CD1c-positive myeloid dendritic cell (primary cell): ENCODE results near the gene SPSB3.

Experiments used
- DNase-seq: peaks from one replicate; pipeline ENCODE4 v3.0.0-alpha.2; 2016; ENCODE audit errors: extremely low spot score

SPSB3 gene

DNA sequence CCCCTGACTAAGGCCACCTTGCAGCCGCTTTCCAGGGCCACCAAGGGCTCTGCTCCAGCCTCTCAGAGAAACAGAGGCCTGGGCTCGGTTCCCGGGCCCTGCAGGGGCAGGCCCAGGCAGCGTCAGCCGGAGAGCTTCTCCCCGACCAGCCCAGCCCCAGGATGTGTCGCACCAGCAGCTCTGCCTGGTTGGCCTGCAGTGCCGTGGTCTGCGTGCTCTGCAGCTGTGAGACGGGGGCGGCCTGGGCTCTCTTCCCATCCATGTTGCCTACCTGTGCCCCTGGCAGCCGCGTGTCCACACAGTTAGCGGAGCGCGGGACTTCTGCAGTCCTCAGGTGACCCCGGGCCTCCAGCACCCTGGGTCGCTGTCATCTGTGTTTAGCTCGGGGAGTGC lies 6.3 kb upstream of the SPSB3 start:
- no peak for DNase-seq

DNA sequence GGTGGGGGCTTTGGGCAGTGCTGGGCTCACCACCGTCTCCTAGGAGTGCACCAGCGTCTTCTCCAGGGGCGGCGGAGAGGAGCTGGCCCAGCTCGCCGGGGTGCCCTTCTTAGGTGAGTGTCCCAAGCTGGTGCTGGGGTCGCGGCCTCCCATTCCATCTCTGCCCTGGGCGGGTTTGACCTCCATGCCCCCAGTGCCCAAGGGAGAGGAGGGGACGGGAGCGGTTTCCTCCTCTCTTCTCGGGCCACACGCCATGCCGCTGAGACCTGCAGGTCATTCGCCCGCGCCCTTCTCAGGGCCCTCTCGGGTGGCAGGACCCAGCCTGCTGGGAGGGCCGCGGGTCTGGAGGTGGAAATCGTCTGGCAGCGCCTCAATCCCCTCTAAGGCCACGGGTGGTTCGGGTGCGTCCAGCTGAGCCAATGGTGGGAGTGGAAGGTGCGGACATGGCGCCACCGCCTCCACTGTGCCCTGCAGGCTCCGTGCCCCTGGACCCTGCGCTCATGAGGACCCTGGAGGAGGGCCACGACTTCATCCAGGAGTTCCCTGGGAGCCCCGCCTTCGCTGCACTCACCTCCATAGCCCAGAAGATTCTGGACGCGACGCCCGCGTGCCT lies 5.8 kb upstream of the SPSB3 start:
- DNase-seq = no peak

DNA sequence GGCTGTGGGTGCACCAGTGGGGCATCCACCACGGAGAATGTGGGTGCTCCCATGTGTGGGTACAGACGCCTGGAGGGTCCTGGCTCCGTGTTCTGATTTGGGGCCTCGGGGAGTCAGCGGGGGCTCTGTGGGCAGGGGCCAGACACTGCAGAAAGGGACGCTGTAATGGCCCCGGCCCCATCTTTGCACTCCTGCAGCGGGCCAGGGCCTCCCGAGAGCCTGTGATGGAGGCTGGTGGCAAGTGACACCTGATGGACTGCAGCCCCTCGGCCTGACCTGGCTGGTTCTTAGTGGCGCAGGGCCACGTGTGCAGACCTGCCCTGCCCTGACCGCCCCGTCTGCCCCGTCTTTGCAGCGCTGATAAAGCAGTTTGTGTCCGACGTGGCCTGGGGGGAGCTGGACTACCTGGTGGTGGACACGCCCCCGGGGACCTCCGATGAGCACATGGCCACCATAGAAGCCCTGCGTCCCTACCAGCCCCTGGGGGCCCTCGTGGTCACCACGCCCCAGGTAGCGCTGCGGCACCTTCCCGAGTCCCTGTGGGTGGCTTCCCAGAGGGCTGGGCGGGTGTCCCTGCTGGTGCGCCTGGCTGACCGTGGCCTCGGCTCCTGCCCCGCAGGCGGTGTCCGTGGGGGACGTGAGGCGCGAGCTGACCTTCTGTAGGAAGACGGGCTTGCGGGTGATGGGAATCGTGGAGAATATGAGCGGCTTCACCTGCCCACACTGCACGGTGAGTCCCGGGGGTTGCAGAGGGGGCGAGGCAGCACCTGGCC lies 5.1 kb upstream of the SPSB3 start:
- DNase-seq = no peak

DNA sequence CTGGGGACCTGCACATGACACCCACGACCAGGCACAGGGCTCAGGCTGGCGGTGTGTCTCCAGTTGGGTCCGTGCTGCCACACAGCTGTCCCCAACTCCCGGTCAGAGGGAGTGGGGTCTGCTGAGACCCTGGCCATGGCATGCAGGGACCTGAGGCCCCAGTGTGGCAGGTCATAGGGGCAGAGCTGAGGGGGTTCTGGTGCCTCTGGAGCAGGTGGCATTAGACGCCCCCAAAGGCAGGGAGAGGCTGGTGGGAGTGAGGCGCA lies 4.6 kb upstream of the SPSB3 start:
- no peak for DNase-seq

DNA sequence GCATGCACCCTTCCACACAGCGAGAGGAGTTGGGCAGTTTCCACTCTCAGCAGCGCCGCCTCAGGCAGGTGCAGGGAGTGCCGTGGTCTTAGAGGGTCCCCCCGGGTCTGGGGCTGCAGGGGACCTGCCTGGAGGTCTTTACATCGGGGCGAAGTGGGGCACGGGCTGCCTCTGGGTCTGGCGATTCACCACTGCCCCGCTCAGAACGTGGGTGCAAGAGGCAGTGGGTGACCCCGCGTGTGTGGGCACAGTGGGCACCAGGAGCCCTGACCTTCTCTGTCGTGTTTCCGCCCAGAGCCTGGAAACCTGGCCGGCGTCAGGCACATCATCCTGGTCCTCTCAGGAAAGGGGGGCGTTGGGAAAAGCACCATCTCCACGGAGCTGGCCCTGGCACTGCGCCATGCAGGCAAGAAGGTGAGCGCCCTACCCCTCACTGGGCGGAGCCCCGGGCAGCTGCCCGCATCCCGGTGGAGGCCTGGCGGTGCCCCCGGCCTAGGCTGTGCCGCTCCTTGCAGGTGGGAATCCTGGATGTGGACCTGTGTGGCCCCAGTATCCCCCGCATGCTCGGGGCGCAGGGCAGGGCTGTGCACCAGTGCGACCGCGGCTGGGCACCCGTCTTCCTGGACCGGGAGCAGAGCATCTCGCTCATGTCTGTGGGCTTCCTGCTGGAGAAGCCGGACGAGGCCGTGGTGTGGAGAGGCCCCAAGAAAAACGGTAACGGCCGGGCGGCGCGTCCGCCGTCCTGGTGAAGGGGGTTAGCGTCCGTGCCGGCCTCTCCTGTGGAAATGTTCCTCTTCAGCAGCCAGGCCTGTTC lies 4.1 kb upstream of the SPSB3 start:
- DNase-seq = no peak

DNA sequence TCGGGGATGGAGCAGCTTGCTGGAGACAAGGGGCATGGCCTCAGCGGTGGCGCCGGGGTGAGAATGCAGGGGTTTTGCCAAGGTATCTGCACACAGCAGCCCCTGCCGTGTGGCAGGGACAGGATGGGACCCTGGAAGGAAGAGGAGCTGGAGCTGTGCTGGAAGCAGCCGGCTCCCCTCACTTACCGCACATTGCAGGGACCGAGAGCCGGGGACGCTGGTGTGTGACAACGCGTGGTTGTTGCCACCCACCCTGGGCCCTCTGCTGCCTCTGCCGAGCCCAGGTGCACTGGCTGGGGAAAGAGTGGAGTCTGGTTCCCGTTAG lies 3.4 kb upstream of the SPSB3 start:
- no peak for DNase-seq

DNA sequence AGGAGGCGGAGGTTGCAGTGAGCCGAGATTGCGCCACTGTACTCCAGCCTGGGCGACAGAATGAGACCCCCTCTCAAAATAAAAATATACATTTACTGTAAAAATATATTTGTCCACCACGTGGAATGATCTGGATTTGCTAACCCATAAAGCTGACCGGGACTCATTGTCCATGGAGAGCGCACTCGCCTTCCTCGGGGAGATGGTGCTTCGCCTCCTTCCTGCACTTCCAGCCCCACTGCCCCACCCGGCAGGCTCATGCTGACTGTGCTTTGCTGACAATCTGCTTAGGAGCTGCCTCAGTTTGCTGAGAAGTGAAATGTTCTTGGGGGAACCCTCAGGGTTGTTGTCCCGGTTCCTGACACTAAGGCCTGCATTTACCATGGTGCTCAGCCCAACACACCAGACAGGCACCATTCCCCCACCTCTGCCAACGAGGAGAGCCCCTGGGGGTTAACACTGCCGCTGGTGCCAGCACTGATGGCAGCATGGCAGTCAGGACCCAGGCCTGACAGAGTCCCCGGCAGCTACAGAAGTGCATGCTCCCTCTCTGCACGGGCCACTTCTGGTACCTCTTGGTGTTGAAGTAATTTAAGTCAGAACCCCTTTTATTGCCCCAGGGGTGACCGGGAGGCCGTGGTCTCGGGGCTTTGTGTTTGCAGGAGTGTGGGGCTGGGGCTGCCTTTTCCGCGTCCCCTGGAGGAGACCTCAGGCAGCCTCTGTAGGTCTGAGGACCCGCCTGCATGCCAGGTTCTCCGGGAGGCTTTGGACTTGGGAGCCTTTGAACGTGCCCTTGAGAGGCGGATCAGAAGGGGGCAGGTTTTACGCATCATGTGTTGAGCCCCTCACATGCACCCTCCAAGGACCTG lies 2.8 kb upstream of the SPSB3 start:
- DNase-seq = no peak

DNA sequence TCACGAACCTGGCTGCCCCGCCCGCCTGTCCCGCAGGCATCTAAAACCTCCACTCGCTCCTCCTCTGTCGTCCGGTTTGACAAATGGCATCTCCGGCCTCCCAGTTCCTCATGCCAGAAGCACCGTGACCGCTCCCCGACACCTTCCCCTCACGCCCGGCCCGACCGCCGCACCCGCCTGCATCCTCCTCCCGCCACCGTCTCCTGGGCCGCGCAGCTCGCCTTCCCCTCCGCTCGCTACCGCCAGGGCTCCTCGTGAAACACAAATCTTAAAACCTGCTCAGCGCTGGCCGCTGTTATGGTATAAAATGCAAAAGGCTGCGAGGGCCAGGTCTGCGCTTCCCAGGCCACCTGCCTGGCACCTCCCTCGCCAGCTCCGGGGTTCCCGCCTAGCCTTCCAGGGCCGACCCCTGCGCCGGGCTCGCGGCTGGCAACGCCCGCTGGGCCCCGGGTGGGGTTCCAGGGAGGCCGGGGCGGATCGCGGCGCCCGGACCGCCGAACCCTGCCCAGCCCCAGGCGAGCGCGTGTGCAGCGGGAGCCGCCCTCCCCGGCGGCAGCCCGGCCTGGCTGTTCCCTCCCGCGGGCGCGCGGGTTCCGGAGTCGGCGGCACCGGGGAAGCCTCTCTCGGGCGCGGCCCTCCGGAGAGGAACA lies 488 bp downstream of the SPSB3 start:
- peak; percentile 51 for DNase-seq

DNA sequence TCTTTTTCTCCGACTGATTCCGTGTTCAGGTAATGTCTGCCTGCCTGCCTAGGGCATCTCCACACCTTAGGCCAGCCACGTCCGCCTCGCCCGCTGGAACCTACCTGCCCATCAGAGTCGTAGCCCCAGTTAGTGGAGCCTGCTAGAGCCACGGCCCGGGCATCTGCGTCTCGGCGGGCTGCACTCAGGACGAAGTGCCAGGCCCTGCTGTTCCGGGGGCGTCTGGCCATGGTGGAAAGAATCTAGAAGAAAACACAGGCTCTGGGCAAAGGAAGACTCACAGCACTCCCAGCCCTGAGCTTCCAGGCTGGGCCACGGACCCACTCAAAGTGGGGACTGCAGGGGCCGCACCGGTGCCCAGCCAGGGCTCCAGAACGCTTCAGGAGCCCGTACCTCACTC lies 1.1 kb downstream of the SPSB3 start:
- no peak for DNase-seq

DNA sequence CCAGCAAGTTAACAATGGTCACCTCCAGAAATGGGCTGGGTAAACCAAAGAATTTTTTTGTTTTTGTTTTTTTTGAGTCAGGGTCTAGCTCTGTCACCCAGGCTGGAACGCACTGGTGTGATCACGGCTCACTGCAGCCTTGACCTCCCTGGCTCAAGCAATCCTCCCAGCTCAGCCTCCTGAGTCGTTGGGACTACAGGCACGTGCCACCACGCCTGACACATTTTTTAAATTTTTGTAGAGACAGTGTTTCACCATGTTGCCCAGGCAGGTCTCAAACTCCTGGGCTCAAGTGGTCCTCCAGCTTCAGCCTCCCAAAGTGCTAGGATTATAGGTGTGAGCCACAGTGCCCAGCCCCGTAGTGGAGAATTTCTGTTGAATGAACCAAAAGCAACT lies 1.7 kb downstream of the SPSB3 start:
- DNase-seq = no peak

DNA sequence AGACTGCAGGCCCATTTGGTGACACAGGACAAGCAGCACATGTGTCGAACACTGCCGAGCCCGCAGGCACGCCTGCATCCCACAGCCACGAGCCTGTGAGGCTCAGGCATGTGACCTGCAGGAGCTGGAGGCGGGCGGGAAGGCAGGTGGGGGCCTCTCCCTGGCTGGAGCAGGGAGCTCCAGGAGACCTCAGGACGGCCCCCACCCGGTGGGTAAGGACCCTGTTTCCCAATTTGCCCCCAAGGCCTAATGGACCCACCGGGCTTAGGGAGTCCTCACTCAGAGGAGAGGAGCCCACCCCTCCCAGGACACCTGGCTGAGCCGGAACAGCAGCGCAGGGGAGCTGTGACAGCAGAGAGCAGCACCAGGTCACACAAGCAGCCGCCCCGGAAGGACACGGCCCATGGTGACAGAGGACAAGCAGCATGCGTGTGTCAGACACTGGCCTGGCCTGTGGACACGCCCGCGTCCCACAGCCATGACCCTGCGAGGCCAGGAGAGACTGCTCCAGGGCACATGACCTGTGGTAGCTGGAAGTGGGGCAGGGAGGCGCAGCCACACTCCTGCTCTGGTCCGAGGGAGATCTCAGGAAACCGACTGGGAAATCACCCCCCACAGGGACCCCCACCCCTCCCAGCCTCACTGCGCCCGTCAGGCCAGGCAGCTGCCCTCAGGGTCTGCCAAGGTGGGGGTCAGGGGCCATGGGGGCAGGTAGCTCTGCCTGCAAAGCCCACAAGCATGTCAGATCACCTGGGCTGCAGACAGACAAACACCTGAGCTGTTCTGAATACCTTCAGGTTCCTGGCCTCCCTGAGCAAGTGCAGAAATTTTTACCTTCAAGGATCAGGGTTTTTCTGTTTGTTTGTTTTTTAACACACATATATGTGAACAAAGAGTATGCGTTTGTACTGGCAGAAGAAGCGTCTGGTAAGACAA lies 2.4 kb downstream of the SPSB3 start:
- DNase-seq = no peak

DNA sequence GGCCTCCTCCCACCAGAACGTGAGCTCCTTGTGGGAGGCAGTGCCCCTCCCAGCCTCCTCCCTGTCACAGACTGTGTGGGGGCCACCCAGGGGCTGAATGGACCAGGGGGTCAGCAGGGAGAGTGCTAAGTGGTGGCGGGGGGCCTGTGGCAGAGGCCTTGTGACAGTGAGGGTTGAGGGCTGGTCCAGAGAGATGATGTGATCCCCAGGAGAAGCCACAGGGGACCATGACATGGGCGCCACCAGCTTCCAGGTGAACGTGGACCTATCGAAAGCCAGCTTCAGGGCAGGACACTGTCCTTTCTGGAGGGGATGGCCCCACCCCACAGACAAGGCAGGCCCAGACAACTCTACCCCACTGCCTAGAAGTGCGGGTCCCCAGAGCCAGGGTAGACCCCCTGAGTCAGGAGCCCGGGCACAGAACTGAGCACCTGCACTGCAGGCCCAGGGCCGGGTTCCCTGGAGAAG lies 3.1 kb downstream of the SPSB3 start:
- no peak for DNase-seq

DNA sequence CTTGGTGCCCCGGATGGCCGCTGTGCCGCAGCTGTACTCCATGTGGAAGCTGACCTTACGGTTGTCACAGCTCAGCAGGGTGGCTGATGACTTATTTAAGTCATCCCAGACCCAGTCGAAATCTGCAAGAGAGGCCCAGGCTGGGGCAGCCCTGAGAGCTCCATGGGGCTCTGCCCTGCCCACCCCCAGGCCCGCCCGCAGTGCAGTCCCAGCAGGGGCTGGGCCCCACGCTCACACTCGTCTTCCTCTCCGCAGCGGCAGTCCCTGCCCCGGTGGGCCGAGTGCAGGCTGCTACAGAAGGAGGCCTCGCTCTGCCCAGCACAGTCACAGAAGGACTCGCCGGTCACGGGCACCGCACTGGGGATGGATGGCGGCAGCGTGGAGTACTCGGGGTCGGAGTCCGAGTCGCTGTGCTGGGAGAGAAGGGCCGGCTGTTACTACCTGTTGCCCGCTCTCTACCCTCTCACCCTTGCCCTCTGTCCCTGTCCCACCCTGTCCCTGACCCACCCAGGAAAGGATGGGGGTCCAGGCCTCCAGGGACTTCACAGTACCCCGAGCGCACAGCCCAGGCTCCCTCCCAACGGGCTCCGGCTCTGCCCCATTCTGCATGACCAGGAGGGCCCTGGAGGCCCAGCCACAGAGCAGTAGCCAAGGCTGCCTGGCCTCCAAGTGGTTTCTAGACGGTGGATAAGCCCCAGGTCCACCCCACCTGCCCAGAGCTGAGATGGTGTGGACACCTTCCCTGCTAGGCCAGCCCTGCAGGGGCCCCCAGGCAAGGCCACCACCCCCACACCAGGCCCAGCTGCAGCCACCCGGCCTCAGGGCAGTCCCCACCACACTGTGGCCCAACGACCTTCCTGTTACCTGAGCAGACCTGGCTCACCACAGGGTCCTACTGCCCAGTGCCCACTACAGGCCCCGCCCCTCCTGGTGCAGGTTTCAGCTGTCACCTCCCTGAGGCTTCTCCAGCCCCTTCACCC lies 3.9 kb downstream of the SPSB3 start:
- DNase-seq = no peak

DNA sequence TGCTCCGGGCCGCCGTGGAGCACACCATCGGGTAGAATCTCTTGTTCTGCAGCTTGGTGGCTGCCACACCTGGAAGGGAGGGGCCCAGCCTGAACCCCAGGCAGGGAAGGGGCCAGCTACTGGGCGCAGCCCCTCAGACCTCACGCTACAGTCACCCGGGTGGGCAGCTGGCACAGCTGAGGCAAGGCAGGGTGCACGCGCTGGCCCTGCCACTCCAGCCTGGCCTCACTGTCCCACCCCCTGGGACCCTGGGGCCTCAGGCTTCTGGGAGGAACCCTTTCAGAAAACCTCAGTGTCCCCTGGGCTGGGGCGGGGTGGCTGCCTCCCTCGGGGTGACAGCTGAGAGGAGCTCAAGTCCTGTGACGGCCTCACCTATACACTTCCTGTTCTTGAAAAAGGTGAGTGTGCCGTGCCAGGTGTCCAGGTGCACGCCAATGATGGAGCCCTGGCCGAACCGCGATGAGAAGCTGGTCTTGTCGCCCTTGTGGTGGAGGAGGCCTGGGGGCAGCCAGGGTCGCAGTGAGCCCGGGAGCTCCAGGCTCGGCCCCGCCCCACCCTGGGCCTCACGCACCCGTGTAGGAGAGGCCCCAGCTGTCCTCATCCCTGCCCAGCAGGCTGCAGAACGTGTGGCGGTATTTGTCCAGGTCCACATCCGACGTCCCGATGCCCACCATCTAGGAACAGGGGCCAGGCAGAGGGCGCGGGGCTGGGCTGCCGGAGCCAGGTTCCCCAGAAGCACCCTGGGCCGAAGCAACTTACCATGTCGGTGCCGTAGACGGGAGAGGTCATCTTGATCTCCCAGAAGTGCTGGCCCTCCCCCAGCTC lies 4.8 kb downstream of the SPSB3 start:
- no peak for DNase-seq

DNA sequence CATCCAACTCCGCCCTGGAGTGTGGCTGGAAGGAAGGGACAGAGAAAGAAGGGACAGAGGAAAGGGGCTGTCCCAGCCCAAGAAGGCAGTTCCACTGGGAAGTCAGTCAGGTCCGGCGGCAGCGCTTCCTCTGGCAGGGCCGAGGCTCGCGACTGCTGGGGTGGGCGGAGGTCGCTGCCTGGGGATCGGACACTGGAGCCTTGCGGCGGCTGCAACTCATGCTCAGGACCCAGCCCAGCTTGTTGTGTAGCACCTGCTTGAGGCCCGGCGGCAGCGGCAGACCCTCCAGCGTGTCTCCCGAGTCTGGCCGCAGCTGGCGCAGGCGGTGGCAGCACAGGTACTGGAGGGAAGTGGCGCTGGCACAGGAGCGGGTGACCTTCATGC lies 5.4 kb downstream of the SPSB3 start:
- DNase-seq = no peak

DNA sequence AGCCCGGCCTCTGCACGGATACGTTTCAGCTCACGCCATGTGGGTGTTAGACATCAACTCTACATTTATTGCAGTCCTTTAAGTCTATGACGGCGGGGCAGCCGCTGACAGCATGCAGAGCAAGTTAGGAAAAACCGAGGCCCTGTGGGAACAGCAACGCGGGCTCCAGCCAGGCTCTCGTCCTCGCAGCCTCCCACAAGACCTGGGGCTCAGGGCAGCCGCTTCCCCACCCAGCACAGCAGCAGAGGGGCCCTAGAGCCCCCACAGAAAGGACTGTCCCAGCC lies 5.8 kb downstream of the SPSB3 start:
- DNase-seq = no peak

DNA sequence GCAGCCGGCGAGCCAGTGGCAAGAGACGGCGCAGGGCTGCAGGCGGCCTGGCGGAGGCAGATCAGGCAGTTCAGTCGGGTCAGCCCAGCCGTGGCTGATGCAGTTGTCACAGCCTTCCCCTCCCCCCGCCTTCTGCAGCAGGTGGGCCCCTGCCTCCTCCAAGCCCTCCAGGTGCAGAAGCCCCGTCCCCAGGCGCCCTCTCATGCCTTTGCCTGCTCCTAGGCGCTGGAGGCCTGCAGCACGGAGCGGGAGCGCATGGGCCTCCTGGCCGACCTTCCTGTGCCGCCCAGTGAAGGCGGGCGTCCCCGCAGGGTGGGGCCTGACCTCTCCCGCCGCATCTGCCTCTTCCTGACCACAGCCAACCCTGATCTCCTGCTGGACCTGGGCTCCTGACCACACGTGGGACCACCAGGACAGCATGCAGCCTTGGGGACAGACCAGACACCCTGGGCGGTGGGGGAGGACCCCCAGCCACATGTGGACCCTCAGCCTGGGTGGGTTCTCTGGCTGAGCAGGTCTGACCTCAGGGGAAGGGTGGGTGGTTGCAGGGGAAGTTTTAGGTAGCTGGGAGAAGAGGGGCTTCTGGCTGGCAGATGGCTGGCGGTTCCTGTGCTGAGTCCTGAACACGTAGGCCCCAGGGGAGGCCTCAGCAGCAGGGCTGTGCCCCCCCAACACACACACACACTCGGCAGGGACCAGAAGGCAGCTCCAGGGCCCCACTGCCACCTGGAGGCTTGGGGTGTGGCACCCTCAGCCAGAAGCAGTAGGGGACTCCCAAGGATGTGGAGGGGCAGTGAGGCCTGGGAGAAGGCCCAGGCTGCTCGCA lies 6.3 kb downstream of the SPSB3 start:
- DNase-seq = no peak
